HCT116 (cell line): ENCODE data around the gene ANTXR2. TPM values are rescaled to one million over a fixed set of nuclear protein-coding genes. Genes with fewer than 3 reads are reported as not detected.

ENCODE experiments used
- ATAC-seq: fragments of 200-7000 bp; cut with Tn5 transposase; 2 replicates; pipeline ENCODE4 v1.9.1; 2020; ENCODE audit warnings: mild to moderate bottlenecking, moderate library complexity
- BruUV-seq: library from RNA; stranded (reverse); fragments of 400-500 nt; replicated peaks from 2 replicates; lab custom pipeline; 2021; lab: Mats Ljungman, UMichigan
- CTCF ChIA-PET: fragments of 300-600 bp; sonication (Branson Sonifier 250); formaldehyde crosslinking; loops from one replicate; lab custom pipeline; 2021; ENCODE audit warnings: antibody characterized with exemption; lab: Charles Lee
- POLR2A ChIA-PET: fragments of 300-600, 350-600 bp; sonication (Branson Sonifier 250); formaldehyde crosslinking; loops from one replicate; lab custom pipeline; 2021; ENCODE audit warnings: antibody characterized with exemption; lab: Charles Lee
- RAD21 ChIA-PET, 2 experiments: fragments of 300-600 bp; sonication (Branson Sonifier 250); formaldehyde crosslinking; loops; one replicate each; lab custom pipeline; 2023; ENCODE audit warnings: low total read pairs in 2 of 2; ENCODE audit not compliant: uncharacterized antibody in 2 of 2, unreplicated experiment in 2 of 2, low non-redundant PET in 1 of 2; lab: Charles Lee
- DNase-seq: peaks from one replicate; pipeline ENCODE4 v3.0.0-alpha.2; 2010; ENCODE audit warnings: low read depth, low spot score
- H2AFZ ChIP-seq: fragments of 200-600 bp; shearing (Covaris generic), sonication (generic); 2 replicates; pipeline ENCODE4 v1.6.1; 2017; ENCODE audit warnings: low read depth, mixed run types, mixed read lengths, antibody characterized with exemption, low read length; ENCODE audit not compliant: poor library complexity, severe bottlenecking
- H3K27ac ChIP-seq: 2 replicates; pipeline ENCODE4 v1.5.1; 2012; ENCODE audit warnings: low read depth, low read length
- H3K27me3 ChIP-seq: fragments of 200-600 bp; sonication (generic); 2 replicates; pipeline ENCODE4 v1.6.1; 2016; ENCODE audit warnings: mixed run types, low read length, mixed read lengths; ENCODE audit not compliant: insufficient read depth
- H3K36me3 ChIP-seq, 2 experiments: fragments of 200-500 bp in 1 of 2; fragments of 200-600 bp in 1 of 2; sonication (Bioruptor generic) in 1 of 2; sonication (generic) in 1 of 2; 2 replicates each; pipeline versions ENCODE4 v1.5.1 to v1.6.1; 2014 to 2016; ENCODE audit warnings: low read length in 2 of 2, inconsistent platforms in 1 of 2, mixed read lengths in 1 of 2, mixed run types in 1 of 2; ENCODE audit not compliant: insufficient read depth in 2 of 2, control insufficient read depth in 1 of 2
- H3K4me1 ChIP-seq, 2 experiments: fragments of 200-600 bp in 1 of 2; sonication (generic) in 1 of 2; 2 replicates each; pipeline versions ENCODE4 v1.5.1 to v1.6.1; 2012 to 2017; ENCODE audit warnings: low read length in 2 of 2, inconsistent platforms in 1 of 2, mild to moderate bottlenecking in 1 of 2, mixed read lengths in 1 of 2, mixed run types in 1 of 2, moderate library complexity in 1 of 2; ENCODE audit not compliant: insufficient read depth in 2 of 2, control insufficient read depth in 1 of 2
- H3K4me2 ChIP-seq: fragments of 200-600 bp; sonication (generic); 2 replicates; pipeline ENCODE4 v1.6.1; 2017; ENCODE audit warnings: mixed run types, low read length, mixed read lengths
- H3K4me3 ChIP-seq, 2 experiments: fragments of 200-600 bp in 1 of 2; sonication (generic) in 1 of 2; replicated peaks in 1 of 2; 2 replicates each; pipeline ENCODE4 v1.5.1; 2011 to 2016; ENCODE audit warnings: low read length in 2 of 2, control low read depth in 1 of 2, low read depth in 1 of 2, mild to moderate bottlenecking in 1 of 2, mixed read lengths in 1 of 2, mixed run types in 1 of 2
- H3K79me2 ChIP-seq: fragments of 200-600 bp; sonication (generic); 2 replicates; pipeline ENCODE4 v1.6.1; 2017; ENCODE audit warnings: mild to moderate bottlenecking, mixed run types, low read length, moderate library complexity, mixed read lengths; ENCODE audit not compliant: insufficient read depth
- H3K9ac ChIP-seq: fragments of 200-600 bp; sonication (generic); 2 replicates; pipeline ENCODE4 v1.6.1; 2016; ENCODE audit warnings: low read length, mixed read lengths
- H3K9me2 ChIP-seq: fragments of 200-600 bp; sonication (generic), shearing (Covaris generic); 2 replicates; pipeline ENCODE4 v1.6.1; 2017; ENCODE audit warnings: mixed run types, mild to moderate bottlenecking, moderate library complexity; ENCODE audit not compliant: insufficient read depth
- H3K9me3 ChIP-seq, 2 experiments: fragments of 200-500 bp in 1 of 2; fragments of 200-600 bp in 1 of 2; sonication (Bioruptor generic) in 1 of 2; sonication (generic) in 1 of 2; 2 replicates each; pipeline ENCODE4 v1.6.1; 2014 to 2017; ENCODE audit warnings: low read length in 2 of 2, mixed read lengths in 2 of 2, inconsistent platforms in 1 of 2, low read depth in 1 of 2, mild to moderate bottlenecking in 1 of 2, mixed run types in 1 of 2, moderate library complexity in 1 of 2; ENCODE audit not compliant: control insufficient read depth in 1 of 2, insufficient read depth in 1 of 2
- H4K20me1 ChIP-seq: fragments of 200-600 bp; sonication (generic), shearing (Covaris generic); 2 replicates; pipeline ENCODE4 v1.6.1; 2017; ENCODE audit warnings: mixed run types, mild to moderate bottlenecking, moderate library complexity; ENCODE audit not compliant: insufficient read depth
- ATF3 ChIP-seq: IDR thresholded peaks from 2 replicates; pipeline ENCODE4 v1.6.1; 2012
- CBX3 ChIP-seq: IDR thresholded peaks from 2 replicates; pipeline ENCODE4 v1.6.1; 2012; ENCODE audit warnings: low read depth
- EGR1 ChIP-seq: IDR thresholded peaks from 2 replicates; pipeline ENCODE4 v1.6.1; 2012; ENCODE audit warnings: low read depth
- ELF1 ChIP-seq: IDR thresholded peaks from 2 replicates; pipeline ENCODE4 v1.6.1; 2012; ENCODE audit warnings: low read depth, borderline replicate concordance
- EZH2phosphoT487 ChIP-seq: fragments of 200-600 bp; IDR thresholded peaks from 2 replicates; pipeline ENCODE4 v1.6.1; 2018; ENCODE audit warnings: antibody characterized with exemption, borderline replicate concordance
- JUND ChIP-seq: IDR thresholded peaks from 2 replicates; pipeline ENCODE4 v1.6.1; 2012
- POLR2A ChIP-seq: IDR thresholded peaks from 2 replicates; pipeline ENCODE4 v1.7.0; 2011; ENCODE audit warnings: borderline replicate concordance; ENCODE audit not compliant: insufficient read depth, insufficient read length; ENCODE audit errors: extremely low read depth
- POLR2AphosphoS5 ChIP-seq: IDR thresholded peaks from 2 replicates; pipeline ENCODE4 v1.6.1; 2011; ENCODE audit warnings: mild to moderate bottlenecking, low read depth, low read length, moderate library complexity
- RAD21 ChIP-seq: IDR thresholded peaks from 2 replicates; pipeline ENCODE4 v1.6.1; 2012; ENCODE audit warnings: low read depth, mild to moderate bottlenecking
- ZFX ChIP-seq: fragments of 450-650 bp; IDR thresholded peaks from 2 replicates; pipeline ENCODE4 v1.6.1; 2017
- ZNF274 ChIP-seq: fragments of 200-500 bp; sonication (Bioruptor generic); IDR thresholded peaks from 2 replicates; pipeline ENCODE4 v1.6.1; 2014; ENCODE audit warnings: mild to moderate bottlenecking, low read depth, low read length, inconsistent platforms
- intact Hi-C: fragments of 100-400 bp; cut with micrococcal nuclease; formaldehyde crosslinking; loops from 2 replicates; pipeline ENCODE4 v1.10.0; 2022
- total RNA-seq: library from RNA; stranded (reverse); gene quantifications from one replicate; pipeline ENCODE4 v1.2.1, GENCODE V29; 2021; ENCODE audit not compliant: unreplicated experiment
- TF ChIP-seq, protein P1 (sequence below), 3 experiments: fragments of 200-600 bp in 1 of 3; sonication (generic) in 1 of 3; IDR thresholded peaks in 2 of 3; conservative IDR thresholded peaks in 1 of 3; 2 replicates each; pipeline ENCODE4 v1.5.1; 2012 to 2017; ENCODE audit warnings: low read depth in 2 of 3, low read length in 2 of 3, antibody characterized with exemption in 1 of 3, borderline replicate concordance in 1 of 3, control low read depth in 1 of 3, mild to moderate bottlenecking in 1 of 3, mixed read lengths in 1 of 3, mixed run types in 1 of 3, moderate library complexity in 1 of 3; ENCODE audit not compliant: insufficient read depth in 1 of 3
- TF ChIP-seq, protein P2 (sequence below): IDR thresholded peaks from 2 replicates; pipeline ENCODE4 v1.6.1; 2012

The ANTXR2 gene
- total RNA-seq, 1 experiment from 2014 or later, result 6.3 TPM

DNA sequence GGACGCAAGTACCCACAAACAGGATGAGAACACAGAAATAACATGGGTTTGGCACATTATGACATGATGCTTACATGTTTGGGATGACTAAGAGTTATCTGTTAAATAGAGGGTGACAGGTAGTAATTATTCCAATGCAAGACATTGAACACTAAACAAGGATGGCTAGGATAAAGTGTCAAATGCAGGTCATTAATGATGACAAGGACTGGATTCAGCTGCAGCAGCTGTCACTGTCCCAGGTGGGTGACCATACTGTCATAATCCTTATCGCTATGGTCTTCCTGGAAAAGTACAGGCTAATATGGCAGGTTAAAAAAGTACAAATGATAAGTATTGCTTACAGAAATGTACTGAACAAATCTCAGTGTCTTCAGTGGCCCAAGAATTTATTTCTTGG is 123.9 kb downstream of the ANTXR2 start:
- no peaks in the 10 kb centered on the region for H3K79me2 ChIP-seq
- ChIA-PET RAD21 (no interaction called here), POLR2A (no interaction called here), CTCF (no interaction called here)
- H3K4me1 ChIP-seq, result no peaks in the 10 kb centered on the region
- H4K20me1 ChIP-seq, result no peaks in the 10 kb centered on the region
- no peak overlapping the region for H3K4me3 ChIP-seq
- H3K36me3 ChIP-seq, result no peaks in the 10 kb centered on the region
- H3K27me3 ChIP-seq, result no peaks in the 10 kb centered on the region
- no peaks in the 10 kb centered on the region for H3K9me3 ChIP-seq
- no peak for DNase-seq
- ATAC-seq, result no peak
- no peak overlapping the region for H2AFZ ChIP-seq
- no peaks in the 10 kb centered on the region for H3K9me2 ChIP-seq
- no peak overlapping the region for H3K27ac ChIP-seq
- intact Hi-C loops, result no loop called here
- TF ChIP-seq, protein P1, sequence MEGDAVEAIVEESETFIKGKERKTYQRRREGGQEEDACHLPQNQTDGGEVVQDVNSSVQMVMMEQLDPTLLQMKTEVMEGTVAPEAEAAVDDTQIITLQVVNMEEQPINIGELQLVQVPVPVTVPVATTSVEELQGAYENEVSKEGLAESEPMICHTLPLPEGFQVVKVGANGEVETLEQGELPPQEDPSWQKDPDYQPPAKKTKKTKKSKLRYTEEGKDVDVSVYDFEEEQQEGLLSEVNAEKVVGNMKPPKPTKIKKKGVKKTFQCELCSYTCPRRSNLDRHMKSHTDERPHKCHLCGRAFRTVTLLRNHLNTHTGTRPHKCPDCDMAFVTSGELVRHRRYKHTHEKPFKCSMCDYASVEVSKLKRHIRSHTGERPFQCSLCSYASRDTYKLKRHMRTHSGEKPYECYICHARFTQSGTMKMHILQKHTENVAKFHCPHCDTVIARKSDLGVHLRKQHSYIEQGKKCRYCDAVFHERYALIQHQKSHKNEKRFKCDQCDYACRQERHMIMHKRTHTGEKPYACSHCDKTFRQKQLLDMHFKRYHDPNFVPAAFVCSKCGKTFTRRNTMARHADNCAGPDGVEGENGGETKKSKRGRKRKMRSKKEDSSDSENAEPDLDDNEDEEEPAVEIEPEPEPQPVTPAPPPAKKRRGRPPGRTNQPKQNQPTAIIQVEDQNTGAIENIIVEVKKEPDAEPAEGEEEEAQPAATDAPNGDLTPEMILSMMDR (IDR thresholded peaks at IDR 0.05 in 2 of 3, conservative IDR thresholded peaks at IDR 0.05 in 1 of 3; ENCODE audit: borderline replicate concordance in 1 of 3, insufficient read depth in 1 of 3, low read depth in 2 of 3, low read length in 2 of 3), result no peak
- TF ChIP-seq, protein P2, sequence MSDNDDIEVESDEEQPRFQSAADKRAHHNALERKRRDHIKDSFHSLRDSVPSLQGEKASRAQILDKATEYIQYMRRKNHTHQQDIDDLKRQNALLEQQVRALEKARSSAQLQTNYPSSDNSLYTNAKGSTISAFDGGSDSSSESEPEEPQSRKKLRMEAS, result no peak
- TF ChIP-seq RAD21 (no peak), JUND (no peak), CBX3 (no peak), POLR2AphosphoS5 (no peak), EGR1 (no peak), ZFX (no peak), ATF3 (no peak)
- no peak overlapping the region for H3K4me2 ChIP-seq
- H3K9ac ChIP-seq, result no peak overlapping the region
- BruUV-seq, result no TSS peak

GRCh38 chr4:79948739-79949138 is 124.3 kb downstream of the ANTXR2 start:
- H3K4me1 ChIP-seq, result no peaks in the 10 kb centered on the region
- no peak overlapping the region for H3K9ac ChIP-seq
- CTCF ChIA-PET, result no interaction called here
- H2AFZ ChIP-seq, result no peak overlapping the region
- POLR2A ChIA-PET, result no interaction called here
- no peaks in the 10 kb centered on the region for H3K36me3 ChIP-seq
- no peak overlapping the region for H3K4me3 ChIP-seq
- no TSS peak for BruUV-seq
- no peaks in the 10 kb centered on the region for H3K9me2 ChIP-seq
- TF ChIP-seq ELF1, result no peak
- no peak for TF ChIP-seq POLR2A
- TF ChIP-seq ZNF274, result no peak
- no peak for TF ChIP-seq EZH2phosphoT487
- TF ChIP-seq, all 23 proteins: peak for 0
- RAD21 ChIA-PET, result no interaction called here
- H3K4me2 ChIP-seq, result no peak overlapping the region
- H3K27me3 ChIP-seq, result no peaks in the 10 kb centered on the region
- H4K20me1 ChIP-seq, result no peaks in the 10 kb centered on the region
- no peaks in the 10 kb centered on the region for H3K9me3 ChIP-seq
- H3K27ac ChIP-seq, result no peak overlapping the region
- no peaks in the 10 kb centered on the region for H3K79me2 ChIP-seq
- intact Hi-C loops, result no loop called here
- no peak for ATAC-seq
- no peak for DNase-seq
